Liver (tissue), 9 donors: ENCODE results near the gene D2HGDH. TPM values are rescaled to one million over a fixed set of nuclear protein-coding genes. Genes with fewer than 3 reads are reported as not detected.
A peak's percentile ranks its signal among the peaks of the same experiment; 100 is the strongest.

Source experiments
- DNase-seq: peaks from one replicate; pipeline ENCODE4 v3.0.0-alpha.2; 2017; ENCODE audit warnings: low spot score
- H3K27ac ChIP-seq, 2 donors: one replicate each; pipeline ENCODE4 v1.7.0; 2013; ENCODE audit warnings: inconsistent platforms in 2 of 2, low read length in 2 of 2, control low read depth in 1 of 2, low read depth in 1 of 2, mild to moderate bottlenecking in 1 of 2
- H3K27me3 ChIP-seq, 4 donors: one replicate each; pipeline versions ENCODE4 v1.6.1 to v1.7.0; 2013; ENCODE audit warnings: low read length in 3 of 4, inconsistent platforms in 1 of 4, mild to moderate bottlenecking in 1 of 4, moderate library complexity in 1 of 4; ENCODE audit not compliant: control insufficient read depth in 4 of 4, insufficient read depth in 4 of 4
- H3K36me3 ChIP-seq, 4 donors: one replicate each; pipeline versions ENCODE4 v1.6.1 to v1.7.0; 2013; ENCODE audit warnings: low read length in 3 of 4, mild to moderate bottlenecking in 3 of 4, low read depth in 1 of 4, moderate library complexity in 1 of 4; ENCODE audit not compliant: control insufficient read depth in 4 of 4, insufficient read depth in 3 of 4
- H3K4me1 ChIP-seq, 4 donors: one replicate each; pipeline versions ENCODE4 v1.6.1 to v1.7.0; 2013; ENCODE audit warnings: low read length in 3 of 4, mild to moderate bottlenecking in 3 of 4, moderate library complexity in 1 of 4; ENCODE audit not compliant: control insufficient read depth in 4 of 4, insufficient read depth in 4 of 4
- H3K4me3 ChIP-seq, 3 donors: one replicate each; pipeline versions ENCODE4 v1.6.1 to v1.7.0; 2013; ENCODE audit warnings: low read length in 3 of 3, control low read depth in 1 of 3, low read depth in 1 of 3, mild to moderate bottlenecking in 1 of 3
- H3K9ac ChIP-seq, 2 donors: one replicate each; pipeline ENCODE4 v1.7.0; 2013; ENCODE audit warnings: low read length in 2 of 2, mild to moderate bottlenecking in 2 of 2, moderate library complexity in 2 of 2, control low read depth in 1 of 2, low read depth in 1 of 2
- H3K9me3 ChIP-seq, 4 donors: one replicate each; pipeline versions ENCODE4 v1.6.1 to v1.7.0; 2013; ENCODE audit warnings: low read length in 3 of 4; ENCODE audit not compliant: control insufficient read depth in 4 of 4
- ATF3 ChIP-seq: IDR thresholded peaks from 2 replicates; pipeline ENCODE4 v1.6.1; 2016; ENCODE audit warnings: antibody characterized with exemption
- EGR1 ChIP-seq, 2 donors: IDR thresholded peaks; 2 replicates each; pipeline ENCODE4 v1.6.1; 2016 to 2018; ENCODE audit warnings: antibody characterized with exemption in 2 of 2, low read depth in 2 of 2
- FOXA1 ChIP-seq: IDR thresholded peaks from 2 replicates; pipeline ENCODE4 v1.6.1; 2016; ENCODE audit warnings: antibody characterized with exemption
- FOXA2 ChIP-seq: IDR thresholded peaks from 2 replicates; pipeline ENCODE4 v1.6.1; 2016; ENCODE audit warnings: antibody characterized with exemption
- GABPA ChIP-seq, 2 donors: IDR thresholded peaks in 1 of 2; conservative IDR thresholded peaks in 1 of 2; 2 replicates each; pipeline ENCODE4 v1.6.1; 2016; ENCODE audit warnings: antibody characterized with exemption in 2 of 2, mild to moderate bottlenecking in 1 of 2, moderate library complexity in 1 of 2
- HNF4A ChIP-seq, 2 donors: conservative IDR thresholded peaks; 2 replicates each; pipeline ENCODE4 v1.6.1; 2016; ENCODE audit warnings: antibody characterized with exemption in 2 of 2, mild to moderate bottlenecking in 2 of 2
- HNF4G ChIP-seq: IDR thresholded peaks from 2 replicates; pipeline ENCODE4 v1.6.1; 2016; ENCODE audit warnings: antibody characterized with exemption
- JUND ChIP-seq, 2 donors: IDR thresholded peaks; 2 replicates each; pipeline ENCODE4 v1.6.1; 2016; ENCODE audit warnings: antibody characterized with exemption in 2 of 2
- MAX ChIP-seq: IDR thresholded peaks from 2 replicates; pipeline ENCODE4 v1.6.1; 2016; ENCODE audit warnings: antibody characterized with exemption
- NR2F2 ChIP-seq: IDR thresholded peaks from 2 replicates; pipeline ENCODE4 v1.6.1; 2016; ENCODE audit warnings: antibody characterized with exemption
- RAD21 ChIP-seq, 2 donors: IDR thresholded peaks; 2 replicates each; pipeline ENCODE4 v1.6.1; 2016; ENCODE audit warnings: antibody characterized with exemption in 2 of 2, mild to moderate bottlenecking in 2 of 2
- REST ChIP-seq: IDR thresholded peaks from 2 replicates; pipeline ENCODE4 v1.6.1; 2016; ENCODE audit warnings: antibody characterized with exemption, mild to moderate bottlenecking
- RXRA ChIP-seq, 2 donors: IDR thresholded peaks; 2 replicates each; pipeline ENCODE4 v1.6.1; 2017 to 2018; ENCODE audit warnings: antibody characterized with exemption in 2 of 2, mild to moderate bottlenecking in 1 of 2
- SP1 ChIP-seq: IDR thresholded peaks from 2 replicates; pipeline ENCODE4 v1.6.1; 2018; ENCODE audit warnings: antibody characterized with exemption, mild to moderate bottlenecking
- TAF1 ChIP-seq: conservative IDR thresholded peaks from 2 replicates; pipeline ENCODE4 v1.6.1; 2016; ENCODE audit warnings: antibody characterized with exemption, mild to moderate bottlenecking
- YY1 ChIP-seq: IDR thresholded peaks from 2 replicates; pipeline ENCODE4 v1.6.1; 2016; ENCODE audit warnings: antibody characterized with exemption, mild to moderate bottlenecking
- WGBS: extraction: QIAGEN DNeasy Blood & Tissue Kit; methylation state at CpG from one replicate; pipeline ENCODE4 v1.1.7; 2013; 5-methylcytosine and 5-hydroxymethylcytosine counted together
- polyA plus RNA-seq, 2 donors: library from polyadenylated mRNA; stranded (reverse) in 1 of 2; unstranded in 1 of 2; fragments of 200-250 nt in 1 of 2; fragments of >200 nt in 1 of 2; fragmentation: Nextera tagmentation in 1 of 2; extraction: Ambion mirVana in 1 of 2; gene quantifications; one replicate each; pipeline versions ENCODE4 v1.2.1 to v1.2.3, GENCODE V29; 2013 to 2015
- total RNA-seq, 2 donors: library from RNA; depleted of rRNA; stranded (reverse); fragments of >200 nt; gene quantifications; one replicate each; pipeline ENCODE4 v1.2.3, GENCODE V29; 2014
- TF ChIP-seq, protein P1 (sequence below): fragments of 150-350 bp; IDR thresholded peaks from 2 replicates; pipeline ENCODE4 v1.5.1; 2017; ENCODE audit warnings: improper control_type of control experiment, low read depth, low read length; ENCODE audit not compliant: missing input control
- TF ChIP-seq, protein P2 (sequence below): IDR thresholded peaks from 2 replicates; pipeline ENCODE4 v1.6.1; 2016; ENCODE audit warnings: antibody characterized with exemption
- donor health status: healthy.
- donor health status: healthy.
- donor health status: healthy.
- donor health status: healthy.
- donor health status: healthy.

D2HGDH gene
- total and polyA plus RNA-seq, 4 donors = 6.4 to 25.0 (median 13.5) TPM

DNA sequence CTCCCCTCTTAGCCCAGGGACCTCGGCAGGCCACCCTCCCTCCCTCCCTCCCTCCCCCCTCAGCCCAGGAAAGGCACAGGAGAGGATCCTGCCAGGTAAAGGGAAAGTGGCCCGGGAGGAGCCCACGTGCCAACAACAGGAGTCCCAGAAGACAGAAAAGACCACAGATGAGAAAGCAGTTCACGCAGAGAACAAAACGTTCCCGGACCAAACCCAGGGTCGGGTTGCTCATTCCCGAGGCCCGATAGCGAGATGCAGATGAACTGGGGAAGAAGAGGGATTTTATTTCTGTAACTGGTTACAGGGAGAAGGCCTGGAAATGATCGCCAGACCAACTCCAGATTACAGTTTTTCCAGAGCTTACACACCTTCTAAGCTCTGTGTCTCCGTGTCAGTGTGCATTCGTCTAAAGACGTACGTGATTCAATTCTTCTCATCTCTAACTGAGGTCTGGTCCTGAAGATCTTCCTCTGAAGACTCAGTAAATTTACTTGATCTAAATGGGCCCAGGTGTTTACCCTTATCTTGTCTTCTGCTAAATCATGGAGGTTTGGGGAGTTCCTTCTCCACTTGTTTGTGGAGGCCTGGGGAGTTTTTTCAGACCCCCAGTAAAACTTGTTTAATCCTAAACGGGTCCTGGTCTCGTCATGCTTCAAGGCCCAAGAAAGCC lies 73.8 kb downstream of the D2HGDH start:
- Histone ChIP-seq H3K27ac (peak overlapping the region; percentile 85 to 93), H3K9me3 (no peaks in the 10 kb centered on the region), H3K4me3 (peak overlapping the region in 1 of 3 donors; percentile 68), H3K4me1 (peaks cover 13 to 43% (median 27%) of the 10 kb centered on the region in 4 donors), H3K27me3 (no peaks in the 10 kb centered on the region), H3K9ac (peak overlapping the region; percentile 12 to 16), H3K36me3 (no peaks in the 10 kb centered on the region)
- TF ChIP-seq NR2F2 = peak; percentile 51
- peak in 1 of 2 donors; percentile 8 for TF ChIP-seq RXRA (IDR thresholded peaks at IDR 0.05)
- TF ChIP-seq YY1 = no peak
- 59% methylated on average over 17 of the region's 17 CpGs for WGBS
- peak; percentile 31 for DNase-seq

DNA sequence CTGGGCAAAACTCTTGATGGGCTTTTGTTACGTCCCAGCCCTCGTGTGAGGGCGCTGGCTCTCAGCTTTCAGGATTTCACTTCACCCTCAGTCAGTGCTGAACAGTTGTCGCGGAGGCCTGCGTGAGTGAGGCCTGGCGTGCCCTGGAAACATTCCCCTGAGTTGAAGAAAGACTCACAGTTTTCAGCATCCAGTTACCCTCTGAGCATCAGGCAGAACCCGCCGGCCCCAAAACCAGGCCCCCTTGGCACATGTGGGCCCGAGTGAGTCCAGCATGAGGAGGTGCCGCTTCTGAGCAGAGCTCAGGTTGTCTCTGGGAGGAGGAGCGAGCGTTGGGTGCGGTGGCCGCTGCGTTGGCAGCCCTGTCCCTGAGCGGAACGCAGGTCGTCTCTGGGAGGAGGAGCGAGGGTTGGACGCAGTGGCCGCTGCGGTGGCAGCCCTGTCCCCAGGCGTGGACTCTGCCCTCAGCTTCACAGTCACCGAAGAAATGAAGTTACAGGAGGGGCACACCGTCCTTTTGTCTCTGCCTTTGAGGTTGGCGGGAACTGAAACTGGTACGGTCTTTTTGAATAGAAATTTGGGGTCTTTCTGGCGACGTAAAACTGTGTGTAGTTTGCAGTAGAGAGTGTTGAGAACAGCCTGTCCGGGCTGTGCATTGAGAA lies 74.4 kb downstream of the D2HGDH start, which contains the start of gene NEU4:
Gene NEU4, plus strand, starts transcription at position 473 of the 662 bp plus-strand sequence. CDS start 5,292 bp downstream, outside the sequence.
- Histone ChIP-seq H3K4me1 (peaks cover 8 to 46% (median 24%) of the 10 kb centered on the region in 4 donors), H3K4me3 (peak within 1 kb of the TSS; percentile 68 to 85 (median 74)), H3K36me3 (no peaks in the 10 kb centered on the region), H3K9me3 (no peaks in the 10 kb centered on the region), H3K27ac (peak within 1 kb of the TSS; percentile 85 to 93), H3K9ac (peak within 1 kb of the TSS; percentile 88 to 92), H3K27me3 (no peaks in the 10 kb centered on the region)
- DNase-seq = peak; percentile 57
- WGBS = 37% methylated on average over 31 of the region's 31 CpGs
- TF ChIP-seq GABPA (IDR thresholded peaks at IDR 0.05 in 1 of 2, conservative IDR thresholded peaks at IDR 0.05 in 1 of 2) (no peak), TAF1 (peak; percentile 36), HNF4G (peak; percentile 87), EGR1 (IDR thresholded peaks at IDR 0.05; ENCODE audit: low read depth in 2 of 2) (peak in 1 of 2 donors; percentile 54), YY1 (peak; percentile 80), SP1 (peak; percentile 86), RXRA (IDR thresholded peaks at IDR 0.05) (peak; percentile 72 to 80), RAD21 (IDR thresholded peaks at IDR 0.05) (peak in 1 of 2 donors; percentile 57), JUND (IDR thresholded peaks at IDR 0.05) (peak in 1 of 2 donors; percentile 25), REST (peak; percentile 89), NR2F2 (no peak), MAX (no peak), FOXA1 (no peak), FOXA2 (no peak), HNF4A (conservative IDR thresholded peaks at IDR 0.05) (peak; percentile 97 to 99), ATF3 (no peak)
- TF ChIP-seq, protein P1, sequence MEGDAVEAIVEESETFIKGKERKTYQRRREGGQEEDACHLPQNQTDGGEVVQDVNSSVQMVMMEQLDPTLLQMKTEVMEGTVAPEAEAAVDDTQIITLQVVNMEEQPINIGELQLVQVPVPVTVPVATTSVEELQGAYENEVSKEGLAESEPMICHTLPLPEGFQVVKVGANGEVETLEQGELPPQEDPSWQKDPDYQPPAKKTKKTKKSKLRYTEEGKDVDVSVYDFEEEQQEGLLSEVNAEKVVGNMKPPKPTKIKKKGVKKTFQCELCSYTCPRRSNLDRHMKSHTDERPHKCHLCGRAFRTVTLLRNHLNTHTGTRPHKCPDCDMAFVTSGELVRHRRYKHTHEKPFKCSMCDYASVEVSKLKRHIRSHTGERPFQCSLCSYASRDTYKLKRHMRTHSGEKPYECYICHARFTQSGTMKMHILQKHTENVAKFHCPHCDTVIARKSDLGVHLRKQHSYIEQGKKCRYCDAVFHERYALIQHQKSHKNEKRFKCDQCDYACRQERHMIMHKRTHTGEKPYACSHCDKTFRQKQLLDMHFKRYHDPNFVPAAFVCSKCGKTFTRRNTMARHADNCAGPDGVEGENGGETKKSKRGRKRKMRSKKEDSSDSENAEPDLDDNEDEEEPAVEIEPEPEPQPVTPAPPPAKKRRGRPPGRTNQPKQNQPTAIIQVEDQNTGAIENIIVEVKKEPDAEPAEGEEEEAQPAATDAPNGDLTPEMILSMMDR = no peak
- TF ChIP-seq, protein P2, sequence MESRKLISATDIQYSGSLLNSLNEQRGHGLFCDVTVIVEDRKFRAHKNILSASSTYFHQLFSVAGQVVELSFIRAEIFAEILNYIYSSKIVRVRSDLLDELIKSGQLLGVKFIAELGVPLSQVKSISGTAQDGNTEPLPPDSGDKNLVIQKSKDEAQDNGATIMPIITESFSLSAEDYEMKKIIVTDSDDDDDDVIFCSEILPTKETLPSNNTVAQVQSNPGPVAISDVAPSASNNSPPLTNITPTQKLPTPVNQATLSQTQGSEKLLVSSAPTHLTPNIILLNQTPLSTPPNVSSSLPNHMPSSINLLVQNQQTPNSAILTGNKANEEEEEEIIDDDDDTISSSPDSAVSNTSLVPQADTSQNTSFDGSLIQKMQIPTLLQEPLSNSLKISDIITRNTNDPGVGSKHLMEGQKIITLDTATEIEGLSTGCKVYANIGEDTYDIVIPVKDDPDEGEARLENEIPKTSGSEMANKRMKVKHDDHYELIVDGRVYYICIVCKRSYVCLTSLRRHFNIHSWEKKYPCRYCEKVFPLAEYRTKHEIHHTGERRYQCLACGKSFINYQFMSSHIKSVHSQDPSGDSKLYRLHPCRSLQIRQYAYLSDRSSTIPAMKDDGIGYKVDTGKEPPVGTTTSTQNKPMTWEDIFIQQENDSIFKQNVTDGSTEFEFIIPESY = no peak
